Measurements from ENCODE around the gene COL24A1.

The COL24A1 gene

DNA sequence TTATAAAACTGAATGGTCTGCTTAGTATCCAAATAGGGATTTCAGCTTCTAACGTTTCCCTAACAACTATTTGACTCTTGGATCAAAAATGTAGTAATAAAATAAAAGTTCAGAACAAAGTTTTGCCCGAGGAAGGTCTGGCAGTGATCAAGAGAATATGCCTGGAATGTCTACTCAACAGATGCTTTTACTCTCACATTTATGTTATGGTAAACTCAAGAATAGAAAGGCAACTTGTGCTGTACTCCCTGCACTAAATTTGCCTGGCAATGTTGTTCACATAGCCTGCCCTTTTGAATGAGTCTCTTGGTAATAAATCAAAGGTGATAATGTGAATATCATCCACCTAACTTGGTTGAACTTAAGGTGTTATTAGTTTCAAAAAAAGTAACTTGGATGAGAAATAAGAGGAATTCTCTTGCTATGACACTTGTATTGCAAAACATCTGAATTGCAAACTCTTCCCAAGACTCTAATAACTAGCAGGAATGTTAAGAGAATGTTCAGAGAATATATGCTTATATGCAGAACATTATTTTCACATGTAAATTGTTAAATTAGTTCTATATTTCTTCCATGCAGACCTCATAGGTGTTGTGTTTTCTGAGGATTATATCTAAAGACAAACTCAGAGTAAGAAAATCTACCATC lies 215.8 kb downstream of the COL24A1 start:
- no peak overlapping the region for H2AFZ ChIP-seq (ENCODE audit: low read depth, low read length)
- no peak overlapping the region for H3K4me2 ChIP-seq (ENCODE audit: insufficient read depth, low read length)
- no peaks in the 10 kb centered on the region for H3K9me3 ChIP-seq (ENCODE audit: insufficient read depth, low read length, severe bottlenecking)
- H3K4me1 ChIP-seq (ENCODE audit: insufficient read depth, low read length): no peaks in the 10 kb centered on the region
- no peak for TF ChIP-seq EZH2 (IDR thresholded peaks at IDR 0.05; ENCODE audit: borderline replicate concordance, low read depth, low read length, severe bottlenecking)
- TF ChIP-seq, protein P1, sequence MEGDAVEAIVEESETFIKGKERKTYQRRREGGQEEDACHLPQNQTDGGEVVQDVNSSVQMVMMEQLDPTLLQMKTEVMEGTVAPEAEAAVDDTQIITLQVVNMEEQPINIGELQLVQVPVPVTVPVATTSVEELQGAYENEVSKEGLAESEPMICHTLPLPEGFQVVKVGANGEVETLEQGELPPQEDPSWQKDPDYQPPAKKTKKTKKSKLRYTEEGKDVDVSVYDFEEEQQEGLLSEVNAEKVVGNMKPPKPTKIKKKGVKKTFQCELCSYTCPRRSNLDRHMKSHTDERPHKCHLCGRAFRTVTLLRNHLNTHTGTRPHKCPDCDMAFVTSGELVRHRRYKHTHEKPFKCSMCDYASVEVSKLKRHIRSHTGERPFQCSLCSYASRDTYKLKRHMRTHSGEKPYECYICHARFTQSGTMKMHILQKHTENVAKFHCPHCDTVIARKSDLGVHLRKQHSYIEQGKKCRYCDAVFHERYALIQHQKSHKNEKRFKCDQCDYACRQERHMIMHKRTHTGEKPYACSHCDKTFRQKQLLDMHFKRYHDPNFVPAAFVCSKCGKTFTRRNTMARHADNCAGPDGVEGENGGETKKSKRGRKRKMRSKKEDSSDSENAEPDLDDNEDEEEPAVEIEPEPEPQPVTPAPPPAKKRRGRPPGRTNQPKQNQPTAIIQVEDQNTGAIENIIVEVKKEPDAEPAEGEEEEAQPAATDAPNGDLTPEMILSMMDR (IDR thresholded peaks at IDR 0.05; ENCODE audit: borderline replicate concordance, extremely low read depth, low read length, poor library complexity, severe bottlenecking): no peak
- ATAC-seq (ENCODE audit: insufficient read depth, low read depth) (no peak), DNase-seq (no peak)
- H3K27ac ChIP-seq (ENCODE audit: low read length): no peak overlapping the region
- no peak overlapping the region for H3K4me3 ChIP-seq (ENCODE audit: low read depth in 1 of 2, low read length in 2 of 2)
- no peak overlapping the region for H3K9ac ChIP-seq (ENCODE audit: low read depth, low read length)
- H4K20me1 ChIP-seq (ENCODE audit: insufficient read depth, low read length): no peaks in the 10 kb centered on the region
- no peaks in the 10 kb centered on the region for H3K36me3 ChIP-seq (ENCODE audit: insufficient read depth, low read length)
- no peaks in the 10 kb centered on the region for H3K79me2 ChIP-seq (ENCODE audit: insufficient read depth, low read length)
- H3K27me3 ChIP-seq (ENCODE audit: insufficient read depth, low read length, poor library complexity): no peaks in the 10 kb centered on the region

DNA sequence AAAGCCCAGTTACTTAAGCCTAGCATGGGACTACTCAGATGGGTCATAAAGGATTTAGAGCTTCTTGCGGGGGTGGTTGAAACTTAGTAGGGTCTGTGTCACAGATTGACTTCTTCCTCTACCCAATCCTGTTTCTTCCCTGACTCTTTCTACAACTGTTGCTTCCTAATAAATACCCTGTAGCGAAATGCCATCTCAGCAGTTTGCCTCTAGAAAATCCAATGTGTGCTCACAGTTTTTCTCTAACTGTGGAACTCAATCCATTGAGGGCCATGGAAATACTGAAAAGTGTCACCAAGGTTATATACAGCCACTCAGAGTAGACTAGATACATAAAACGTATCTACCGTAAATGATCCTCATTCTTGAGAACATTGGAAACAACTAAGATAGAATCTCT lies 217.7 kb downstream of the COL24A1 start:
- Histone ChIP-seq H3K4me2 (ENCODE audit: insufficient read depth, low read length) (no peak overlapping the region), H3K27me3 (ENCODE audit: insufficient read depth, low read length, poor library complexity) (no peaks in the 10 kb centered on the region), H3K36me3 (ENCODE audit: insufficient read depth, low read length) (no peaks in the 10 kb centered on the region), H3K4me3 (ENCODE audit: low read depth in 1 of 2, low read length in 2 of 2) (no peak overlapping the region), H3K4me1 (ENCODE audit: insufficient read depth, low read length) (no peaks in the 10 kb centered on the region), H3K9ac (ENCODE audit: low read depth, low read length) (no peak overlapping the region), H3K27ac (ENCODE audit: low read length) (no peak overlapping the region), H3K79me2 (ENCODE audit: insufficient read depth, low read length) (no peaks in the 10 kb centered on the region), H3K9me3 (ENCODE audit: insufficient read depth, low read length, severe bottlenecking) (no peaks in the 10 kb centered on the region), H2AFZ (ENCODE audit: low read depth, low read length) (no peak overlapping the region), H4K20me1 (ENCODE audit: insufficient read depth, low read length) (no peaks in the 10 kb centered on the region)
- TF ChIP-seq, protein P1 (IDR thresholded peaks at IDR 0.05; ENCODE audit: borderline replicate concordance, extremely low read depth, low read length, poor library complexity, severe bottlenecking): no peak
- no peak for TF ChIP-seq EZH2 (IDR thresholded peaks at IDR 0.05; ENCODE audit: borderline replicate concordance, low read depth, low read length, severe bottlenecking)
- ATAC-seq (ENCODE audit: insufficient read depth, low read depth) (no peak), DNase-seq (no peak)

DNA sequence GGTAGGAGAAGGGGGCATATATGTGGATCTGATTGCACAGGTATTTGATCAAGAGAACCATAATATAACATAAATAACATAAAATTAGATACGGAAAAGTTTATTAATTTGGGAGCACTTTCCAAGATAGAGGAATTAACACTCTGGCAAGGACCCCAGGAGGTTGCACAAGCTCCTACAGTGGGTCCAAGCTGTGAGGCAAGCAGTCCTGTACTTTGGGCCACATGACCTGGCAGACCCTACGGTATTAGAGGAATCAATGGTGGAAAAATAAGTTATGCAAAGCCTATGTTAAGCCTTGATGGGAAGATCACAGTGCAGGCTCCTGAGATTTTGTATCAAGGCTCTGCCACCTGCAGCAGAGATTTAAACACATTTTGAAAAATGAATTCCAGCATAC lies 220.1 kb downstream of the COL24A1 start:
- Histone ChIP-seq H3K9me3 (ENCODE audit: insufficient read depth, low read length, severe bottlenecking) (no peaks in the 10 kb centered on the region), H2AFZ (ENCODE audit: low read depth, low read length) (no peak overlapping the region), H3K4me1 (ENCODE audit: insufficient read depth, low read length) (no peaks in the 10 kb centered on the region), H3K27me3 (ENCODE audit: insufficient read depth, low read length, poor library complexity) (no peaks in the 10 kb centered on the region), H3K79me2 (ENCODE audit: insufficient read depth, low read length) (no peaks in the 10 kb centered on the region), H3K36me3 (ENCODE audit: insufficient read depth, low read length) (no peaks in the 10 kb centered on the region), H3K9ac (ENCODE audit: low read depth, low read length) (no peak overlapping the region), H3K27ac (ENCODE audit: low read length) (no peak overlapping the region), H3K4me3 (ENCODE audit: low read depth in 1 of 2, low read length in 2 of 2) (no peak overlapping the region), H4K20me1 (ENCODE audit: insufficient read depth, low read length) (no peaks in the 10 kb centered on the region), H3K4me2 (ENCODE audit: insufficient read depth, low read length) (no peak overlapping the region)
- TF ChIP-seq, protein P1 (IDR thresholded peaks at IDR 0.05; ENCODE audit: borderline replicate concordance, extremely low read depth, low read length, poor library complexity, severe bottlenecking): no peak
- TF ChIP-seq EZH2 (IDR thresholded peaks at IDR 0.05; ENCODE audit: borderline replicate concordance, low read depth, low read length, severe bottlenecking): no peak
- DNase-seq (no peak), ATAC-seq (ENCODE audit: insufficient read depth, low read depth) (no peak)
